ENCODE data around the gene RASSF3. TPM values are rescaled to one million over a fixed set of nuclear protein-coding genes. Genes with fewer than 3 reads are reported as not detected.

Gene RASSF3
- polyA plus RNA-seq, 1 donor from 2014 or later = 0.06 TPM

DNA sequence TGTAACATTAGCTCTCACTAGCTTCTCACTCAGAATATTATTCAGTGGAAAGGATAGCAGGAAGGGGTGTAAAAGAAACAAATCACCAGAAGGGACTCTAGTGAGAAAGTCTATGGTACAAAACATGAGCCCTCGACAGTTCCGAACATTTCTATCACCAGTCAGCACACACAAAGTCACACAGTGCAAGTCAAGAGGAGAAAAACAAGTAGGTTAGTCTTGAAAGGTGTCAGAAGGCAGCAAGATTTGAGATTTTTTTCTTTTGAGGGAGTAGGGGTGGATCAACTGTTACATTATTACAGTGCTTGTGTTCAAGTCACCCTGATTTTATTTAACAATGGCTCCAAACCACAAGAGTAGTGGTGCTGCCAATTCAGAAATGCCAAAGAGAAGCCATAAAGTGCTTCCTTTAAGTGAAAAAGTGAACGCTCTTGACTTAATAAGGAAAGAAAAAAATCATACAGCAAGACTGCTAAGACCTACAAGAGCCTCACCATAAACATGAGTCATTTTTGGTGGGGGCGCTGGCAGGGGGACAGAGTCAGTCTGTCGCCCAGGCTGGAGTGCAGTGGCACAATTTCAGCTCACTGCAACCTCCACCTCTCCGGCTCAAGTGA, 106.7 kb downstream of the RASSF3 start:
- no peak overlapping the region for H3K27ac ChIP-seq (ENCODE audit: low read length)
- no peaks in the 10 kb centered on the region for H3K9me2 ChIP-seq (ENCODE audit: insufficient read depth, low read length)
- H3K27me3 ChIP-seq (ENCODE audit: insufficient read depth, low read depth, low read length) = no peaks in the 10 kb centered on the region
- TF ChIP-seq EZH2 (IDR thresholded peaks at IDR 0.05; ENCODE audit: borderline replicate concordance, insufficient read depth, low read length, poor library complexity, severe bottlenecking) (no peak), MXI1 (conservative IDR thresholded peaks at IDR 0.05; ENCODE audit: poor library complexity, severe bottlenecking) (no peak), TAF1 (IDR thresholded peaks at IDR 0.05; ENCODE audit: low read depth) (no peak), POLR2AphosphoS5 (IDR thresholded peaks at IDR 0.05) (no peak)
- TF ChIP-seq, protein P1, sequence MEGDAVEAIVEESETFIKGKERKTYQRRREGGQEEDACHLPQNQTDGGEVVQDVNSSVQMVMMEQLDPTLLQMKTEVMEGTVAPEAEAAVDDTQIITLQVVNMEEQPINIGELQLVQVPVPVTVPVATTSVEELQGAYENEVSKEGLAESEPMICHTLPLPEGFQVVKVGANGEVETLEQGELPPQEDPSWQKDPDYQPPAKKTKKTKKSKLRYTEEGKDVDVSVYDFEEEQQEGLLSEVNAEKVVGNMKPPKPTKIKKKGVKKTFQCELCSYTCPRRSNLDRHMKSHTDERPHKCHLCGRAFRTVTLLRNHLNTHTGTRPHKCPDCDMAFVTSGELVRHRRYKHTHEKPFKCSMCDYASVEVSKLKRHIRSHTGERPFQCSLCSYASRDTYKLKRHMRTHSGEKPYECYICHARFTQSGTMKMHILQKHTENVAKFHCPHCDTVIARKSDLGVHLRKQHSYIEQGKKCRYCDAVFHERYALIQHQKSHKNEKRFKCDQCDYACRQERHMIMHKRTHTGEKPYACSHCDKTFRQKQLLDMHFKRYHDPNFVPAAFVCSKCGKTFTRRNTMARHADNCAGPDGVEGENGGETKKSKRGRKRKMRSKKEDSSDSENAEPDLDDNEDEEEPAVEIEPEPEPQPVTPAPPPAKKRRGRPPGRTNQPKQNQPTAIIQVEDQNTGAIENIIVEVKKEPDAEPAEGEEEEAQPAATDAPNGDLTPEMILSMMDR (IDR thresholded peaks at IDR 0.05; ENCODE audit: poor library complexity, severe bottlenecking) = no peak
- TF ChIP-seq, protein P2, sequence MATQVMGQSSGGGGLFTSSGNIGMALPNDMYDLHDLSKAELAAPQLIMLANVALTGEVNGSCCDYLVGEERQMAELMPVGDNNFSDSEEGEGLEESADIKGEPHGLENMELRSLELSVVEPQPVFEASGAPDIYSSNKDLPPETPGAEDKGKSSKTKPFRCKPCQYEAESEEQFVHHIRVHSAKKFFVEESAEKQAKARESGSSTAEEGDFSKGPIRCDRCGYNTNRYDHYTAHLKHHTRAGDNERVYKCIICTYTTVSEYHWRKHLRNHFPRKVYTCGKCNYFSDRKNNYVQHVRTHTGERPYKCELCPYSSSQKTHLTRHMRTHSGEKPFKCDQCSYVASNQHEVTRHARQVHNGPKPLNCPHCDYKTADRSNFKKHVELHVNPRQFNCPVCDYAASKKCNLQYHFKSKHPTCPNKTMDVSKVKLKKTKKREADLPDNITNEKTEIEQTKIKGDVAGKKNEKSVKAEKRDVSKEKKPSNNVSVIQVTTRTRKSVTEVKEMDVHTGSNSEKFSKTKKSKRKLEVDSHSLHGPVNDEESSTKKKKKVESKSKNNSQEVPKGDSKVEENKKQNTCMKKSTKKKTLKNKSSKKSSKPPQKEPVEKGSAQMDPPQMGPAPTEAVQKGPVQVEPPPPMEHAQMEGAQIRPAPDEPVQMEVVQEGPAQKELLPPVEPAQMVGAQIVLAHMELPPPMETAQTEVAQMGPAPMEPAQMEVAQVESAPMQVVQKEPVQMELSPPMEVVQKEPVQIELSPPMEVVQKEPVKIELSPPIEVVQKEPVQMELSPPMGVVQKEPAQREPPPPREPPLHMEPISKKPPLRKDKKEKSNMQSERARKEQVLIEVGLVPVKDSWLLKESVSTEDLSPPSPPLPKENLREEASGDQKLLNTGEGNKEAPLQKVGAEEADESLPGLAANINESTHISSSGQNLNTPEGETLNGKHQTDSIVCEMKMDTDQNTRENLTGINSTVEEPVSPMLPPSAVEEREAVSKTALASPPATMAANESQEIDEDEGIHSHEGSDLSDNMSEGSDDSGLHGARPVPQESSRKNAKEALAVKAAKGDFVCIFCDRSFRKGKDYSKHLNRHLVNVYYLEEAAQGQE (IDR thresholded peaks at IDR 0.05; ENCODE audit: borderline replicate concordance) = no peak
- no peaks in the 10 kb centered on the region for H3K9me3 ChIP-seq (ENCODE audit: low read length)
- no peaks in the 10 kb centered on the region for H3F3A ChIP-seq (ENCODE audit: insufficient read depth, low read length, poor library complexity, severe bottlenecking)
- no peaks in the 10 kb centered on the region for H3K79me2 ChIP-seq (replicated peaks; ENCODE audit: insufficient read depth, low read length)
- no peak overlapping the region for H3K9ac ChIP-seq (ENCODE audit: low read length)
- H3K4me3 ChIP-seq (ENCODE audit: low read length) = no peak overlapping the region
- peaks cover 21% of the 10 kb centered on the region for H3K36me3 ChIP-seq (ENCODE audit: insufficient read depth, low read length)
- no peaks in the 10 kb centered on the region for H4K20me1 ChIP-seq (ENCODE audit: insufficient read depth)
- H3K4me2 ChIP-seq (ENCODE audit: low read length) = no peak overlapping the region
- H2AFZ ChIP-seq (ENCODE audit: low read depth, low read length) = no peak overlapping the region

DNA sequence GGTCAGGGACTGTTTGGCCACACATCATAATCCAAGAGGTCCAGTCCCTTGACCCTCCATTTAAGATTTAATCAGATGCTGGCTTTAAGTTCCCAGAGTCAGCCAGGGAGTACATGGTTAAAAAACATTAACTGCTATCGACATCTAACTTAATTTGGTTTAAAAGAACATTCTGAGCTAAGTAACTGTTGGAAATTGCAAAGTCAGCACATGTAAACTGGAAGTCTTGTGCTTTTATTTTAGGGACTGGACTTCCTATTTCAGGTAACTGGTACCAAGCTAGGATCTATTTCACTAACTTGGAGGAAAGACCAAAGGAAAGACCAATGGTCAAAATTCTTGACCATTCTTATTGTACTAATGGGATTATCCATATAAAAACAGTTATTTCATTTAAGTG, 108.4 kb downstream of the RASSF3 start:
- Histone ChIP-seq H3K36me3 (ENCODE audit: insufficient read depth, low read length) (peaks cover 21% of the 10 kb centered on the region), H3K27ac (ENCODE audit: low read length) (no peak overlapping the region), H3K27me3 (ENCODE audit: insufficient read depth, low read depth, low read length) (no peaks in the 10 kb centered on the region), H3K4me3 (ENCODE audit: low read length) (no peak overlapping the region), H3K79me2 (replicated peaks; ENCODE audit: insufficient read depth, low read length) (no peaks in the 10 kb centered on the region), H2AFZ (ENCODE audit: low read depth, low read length) (no peak overlapping the region), H3F3A (ENCODE audit: insufficient read depth, low read length, poor library complexity, severe bottlenecking) (no peaks in the 10 kb centered on the region), H3K9ac (ENCODE audit: low read length) (no peak overlapping the region), H3K9me3 (ENCODE audit: low read length) (no peaks in the 10 kb centered on the region), H3K9me2 (ENCODE audit: insufficient read depth, low read length) (no peaks in the 10 kb centered on the region), H4K20me1 (ENCODE audit: insufficient read depth) (no peaks in the 10 kb centered on the region), H3K4me2 (ENCODE audit: low read length) (no peak overlapping the region)
- TF ChIP-seq POLR2AphosphoS5 (IDR thresholded peaks at IDR 0.05) = no peak
- no peak for TF ChIP-seq TAF1 (IDR thresholded peaks at IDR 0.05; ENCODE audit: low read depth)
- no peak for TF ChIP-seq MXI1 (conservative IDR thresholded peaks at IDR 0.05; ENCODE audit: poor library complexity, severe bottlenecking)
- TF ChIP-seq RAD21 (conservative IDR thresholded peaks at IDR 0.05) = no peak
- TF ChIP-seq, protein P2 (IDR thresholded peaks at IDR 0.05; ENCODE audit: borderline replicate concordance) = no peak

Measured in neural cell (in vitro differentiated cells).